HEK293T (cell line): Measurements from ENCODE around the gene CHRNA7.

Source experiments
- CTCF ChIA-PET: fragments of 350-600 bp; formaldehyde crosslinking; extraction: SDS; loops from one replicate; lab custom pipeline; 2021; ENCODE audit warnings: antibody characterized with exemption, inconsistent platforms; lab: Yijun Ruan, JAX
- POLR2A ChIA-PET: fragments of 350-600 bp; formaldehyde crosslinking; extraction: SDS; loops from one replicate; lab custom pipeline; 2020; ENCODE audit warnings: antibody characterized with exemption, inconsistent platforms; lab: Yijun Ruan, JAX
- DNase-seq: peaks from one replicate; pipeline ENCODE4 v3.0.0; 2012; ENCODE audit warnings: mixed read lengths; ENCODE audit errors: extremely low spot score
- ARNT ChIP-seq: fragments of 450-650 bp; IDR thresholded peaks from 2 replicates; pipeline ENCODE4 v1.6.1; 2017; ENCODE audit warnings: mild to moderate bottlenecking
- BHLHE40 ChIP-seq: fragments of 450-650 bp; IDR thresholded peaks from 2 replicates; pipeline ENCODE4 v1.6.1; 2016; ENCODE audit warnings: mild to moderate bottlenecking, moderate library complexity, borderline replicate concordance
- CTBP1 ChIP-seq: fragments of 450-650 bp; IDR thresholded peaks from 2 replicates; pipeline ENCODE4 v1.6.1; 2016; ENCODE audit warnings: borderline replicate concordance
- ELF4 ChIP-seq: fragments of 450-650 bp; IDR thresholded peaks from 2 replicates; pipeline ENCODE4 v1.6.1; 2017; ENCODE audit warnings: antibody characterized with exemption
- FOXA1 ChIP-seq: fragments of 450-650 bp; IDR thresholded peaks from 2 replicates; pipeline ENCODE4 v1.6.1; 2016; ENCODE audit warnings: mild to moderate bottlenecking
- FOXK2 ChIP-seq: fragments of 450-650 bp; IDR thresholded peaks from 2 replicates; pipeline ENCODE4 v1.6.1; 2016; ENCODE audit warnings: mild to moderate bottlenecking
- FOXM1 ChIP-seq: fragments of 450-650 bp; IDR thresholded peaks from 2 replicates; pipeline ENCODE4 v1.6.1; 2017; ENCODE audit warnings: mild to moderate bottlenecking, borderline replicate concordance
- HDGF ChIP-seq: fragments of 450-650 bp; IDR thresholded peaks from 2 replicates; pipeline ENCODE4 v1.6.1; 2017; ENCODE audit warnings: antibody characterized with exemption, borderline replicate concordance
- L3MBTL2 ChIP-seq: fragments of 450-650 bp; conservative IDR thresholded peaks from 2 replicates; pipeline ENCODE4 v1.6.1; 2016; ENCODE audit warnings: mild to moderate bottlenecking
- LEF1 ChIP-seq: fragments of 450-650 bp; IDR thresholded peaks from 2 replicates; pipeline ENCODE4 v1.6.1; 2017; ENCODE audit warnings: mild to moderate bottlenecking, borderline replicate concordance
- NFRKB ChIP-seq: fragments of 450-650 bp; IDR thresholded peaks from 2 replicates; pipeline ENCODE4 v1.6.1; 2016; ENCODE audit warnings: mild to moderate bottlenecking, moderate library complexity
- PKNOX1 ChIP-seq: fragments of 450-650 bp; IDR thresholded peaks from 2 replicates; pipeline ENCODE4 v1.6.1; 2016
- SP1 ChIP-seq: fragments of 450-650 bp; IDR thresholded peaks from 2 replicates; pipeline ENCODE4 v1.6.1; 2017
- SUZ12 ChIP-seq: fragments of 450-650 bp; IDR thresholded peaks from 2 replicates; pipeline ENCODE4 v1.6.1; 2016; ENCODE audit warnings: mild to moderate bottlenecking
- TARDBP ChIP-seq: fragments of 450-650 bp; IDR thresholded peaks from 2 replicates; pipeline ENCODE4 v1.6.1; 2016
- ZNF384 ChIP-seq: fragments of 450-650 bp; IDR thresholded peaks from 2 replicates; pipeline ENCODE4 v1.6.1; 2016

Gene CHRNA7

GRCh38 chr15:32014953-32015352, 15.4 kb upstream of the CHRNA7 start:
- CTCF ChIA-PET, result interaction anchor here (0.8 to 2.3 kb wide), 2 partner anchors 10 to 14 kb away, joined by 3 to 6 read pairs; no protein-coding TSS in a partner anchor
- DNase-seq, result no peak

GRCh38 chr15:32020156-32020555, 10.2 kb upstream of the CHRNA7 start:
- POLR2A ChIA-PET, result interaction anchor here (1.6 kb wide), 1 partner anchor 10 kb away, joined by 6 read pairs; the partner anchor contains the start of gene CHRNA7
- CTCF ChIA-PET, result no interaction called here
- no peak for TF ChIP-seq LEF1
- no peak for TF ChIP-seq SP1
- DNase-seq, result no peak

More at GRCh38 chr15:32014953-32015352, 15.4 kb upstream of the CHRNA7 start:
- POLR2A ChIA-PET, result no interaction called here
- TF ChIP-seq ARNT (no peak), NFRKB (no peak), CTBP1 (no peak), BHLHE40 (no peak), HDGF (no peak), SUZ12 (no peak), ZNF384 (no peak), FOXA1 (no peak), L3MBTL2 (no peak), FOXM1 (no peak), FOXK2 (no peak)

- POLR2A ChIA-PET, result interaction anchor here (0.7 to 2.0 kb wide), 3 partner anchors 9 to 51 kb away, joined by 3 to 6 read pairs (median 6); no protein-coding TSS in a partner anchor
- peak; percentile 12 for DNase-seq
- CTCF ChIA-PET, result interaction anchor here (0.9 to 2.1 kb wide), 5 partner anchors 9 to 51 kb away, joined by 4 to 11 read pairs (median 5); no protein-coding TSS in a partner anchor
- TF ChIP-seq PKNOX1 (no peak), FOXA1 (no peak), CTBP1 (no peak), ARNT (no peak), LEF1 (no peak), BHLHE40 (no peak), FOXK2 (no peak), HDGF (no peak), ZNF384 (no peak), SUZ12 (no peak), L3MBTL2 (no peak), FOXM1 (no peak), NFRKB (no peak), SP1 (no peak), ELF4 (no peak), TARDBP (no peak)
Measured at GRCh38 chr15:32028921-32029320, 1.4 kb upstream of the CHRNA7 start.

GRCh38 chr15:32029409-32029861, 880 bp upstream of the CHRNA7 start:
- TF ChIP-seq FOXK2 (no peak), SP1 (no peak), HDGF (no peak)
- peak; percentile 48 for DNase-seq
- ChIA-PET CTCF (interaction anchor here (0.7 to 2.1 kb wide), 6 partner anchors 9 to 52 kb away, joined by 3 to 11 read pairs (median 5); no protein-coding TSS in a partner anchor), POLR2A (interaction anchor here (0.7 to 2.0 kb wide), 3 partner anchors 10 to 52 kb away, joined by 3 to 6 read pairs (median 6); no protein-coding TSS in a partner anchor)

GRCh38 chr15:32030795-32031194, 480 bp downstream of the CHRNA7 start:
- POLR2A ChIA-PET, result interaction anchor here (1.0 to 2.0 kb wide), 3 partner anchors 11 to 48 kb away, joined by 3 to 6 read pairs (median 4); no protein-coding TSS in a partner anchor
- peak; percentile 9 for DNase-seq
- TF ChIP-seq ELF4, result no peak
- no peak for TF ChIP-seq BHLHE40
- no peak for TF ChIP-seq ZNF384
- no peak for TF ChIP-seq NFRKB
- no peak for TF ChIP-seq FOXM1
- TF ChIP-seq FOXK2, result no peak
- TF ChIP-seq CTBP1, result no peak
- TF ChIP-seq SP1, result no peak
- TF ChIP-seq L3MBTL2, result no peak
- no peak for TF ChIP-seq FOXA1
- TF ChIP-seq HDGF, result no peak
- TF ChIP-seq PKNOX1, result no peak
- CTCF ChIA-PET, result interaction anchor here (1.0 to 1.9 kb wide), 2 partner anchors 53 to 57 kb away, joined by 3 to 7 read pairs; no protein-coding TSS in a partner anchor

- TF ChIP-seq ELF4 (no peak), NFRKB (no peak), FOXM1 (no peak), CTBP1 (no peak), L3MBTL2 (no peak), ZNF384 (no peak), SP1 (no peak), SUZ12 (no peak), HDGF (no peak), FOXK2 (no peak), BHLHE40 (no peak), LEF1 (no peak), TARDBP (no peak), ARNT (no peak)
- ChIA-PET POLR2A (no interaction called here), CTCF (no interaction called here)
- DNase-seq, result no peak
Measured at GRCh38 chr15:32033186-32033890, 3.0 kb downstream of the CHRNA7 start.

- ChIA-PET POLR2A (no interaction called here), CTCF (no interaction called here)
- DNase-seq, result no peak
- no peak for TF ChIP-seq NFRKB
- no peak for TF ChIP-seq PKNOX1
- no peak for TF ChIP-seq FOXA1
- TF ChIP-seq BHLHE40, result no peak
Measured at GRCh38 chr15:32034106-32034505, 3.8 kb downstream of the CHRNA7 start.
